Measurements from ENCODE around the gene ATP8A1. TPM values are rescaled to one million over a fixed set of nuclear protein-coding genes. Genes with fewer than 3 reads are reported as not detected.

ATP8A1 gene
- total RNA-seq, 2 experiments from 2014 or later, result 80.0 to 141 TPM

GRCh38 chr4:42401171-42401570 is 255.7 kb downstream of the ATP8A1 start:
- Histone ChIP-seq H3K36me3 (ENCODE audit: insufficient read depth, low read length) (peaks cover 5% of the 10 kb centered on the region; the same call in 1 of the 2 replicates), H3K27ac (ENCODE audit: low read depth, low read length, poor library complexity, severe bottlenecking) (no peak overlapping the region), H3K79me2 (ENCODE audit: insufficient read depth, low read depth, low read length) (no peaks in the 10 kb centered on the region), H4K20me1 (ENCODE audit: insufficient read depth, low read length) (no peaks in the 10 kb centered on the region), H3K4me1 (ENCODE audit: insufficient read depth, low read length, poor library complexity, severe bottlenecking) (no peaks in the 10 kb centered on the region), H2AFZ (ENCODE audit: low read length) (no peak overlapping the region), H3K9me2 (ENCODE audit: insufficient read depth, low read length) (no peaks in the 10 kb centered on the region), H3K4me3 (ENCODE audit: low read depth, low read length, poor library complexity, severe bottlenecking) (no peak overlapping the region), H3K9me3 (ENCODE audit: low read length) (no peaks in the 10 kb centered on the region), H3K4me2 (ENCODE audit: low read length) (no peak overlapping the region)
- POLR2A ChIA-PET, result interaction anchor here (1.2 kb wide), 1 partner anchor 15 kb away, joined by 3 read pairs; no protein-coding TSS in a partner anchor
- no peak for DNase-seq (ENCODE audit: low spot score)
- intact Hi-C loops (cut with micrococcal nuclease; ENCODE audit: unreplicated experiment), result no loop called here
- no peak for TF ChIP-seq EZH2phosphoT487 (IDR thresholded peaks at IDR 0.05; ENCODE audit: borderline replicate concordance, low read depth, low read length)
- TF ChIP-seq CTCF (conservative IDR thresholded peaks at IDR 0.05; ENCODE audit: low read length), result peak; percentile 51; the same call in 1 of the 2 replicates
- CTCF ChIA-PET (ENCODE audit: unreplicated experiment), result no interaction called here
- no TSS peak for BruUV-seq (replicated peaks)

GRCh38 chr4:42399393-42399792 is 257.5 kb downstream of the ATP8A1 start:
- H2AFZ ChIP-seq (ENCODE audit: low read length), result no peak overlapping the region
- ChIA-PET POLR2A (interaction anchor here (0.6 kb wide), 2 partner anchors 29 to 421 kb away, joined by 3 to 4 read pairs; no protein-coding TSS in a partner anchor), CTCF (ENCODE audit: unreplicated experiment) (no interaction called here)
- H3K79me2 ChIP-seq (ENCODE audit: insufficient read depth, low read depth, low read length), result no peaks in the 10 kb centered on the region
- TF ChIP-seq CTCF (conservative IDR thresholded peaks at IDR 0.05; ENCODE audit: low read length) (no peak), EZH2phosphoT487 (IDR thresholded peaks at IDR 0.05; ENCODE audit: borderline replicate concordance, low read depth, low read length) (no peak)
- H3K9me2 ChIP-seq (ENCODE audit: insufficient read depth, low read length), result no peaks in the 10 kb centered on the region
- H3K9me3 ChIP-seq (ENCODE audit: low read length), result no peaks in the 10 kb centered on the region
- H4K20me1 ChIP-seq (ENCODE audit: insufficient read depth, low read length), result no peaks in the 10 kb centered on the region
- no peak for DNase-seq (ENCODE audit: low spot score)
- no peak overlapping the region for H3K4me3 ChIP-seq (ENCODE audit: low read depth, low read length, poor library complexity, severe bottlenecking)
- no peak overlapping the region for H3K4me2 ChIP-seq (ENCODE audit: low read length)
- no TSS peak for BruUV-seq (replicated peaks)
- intact Hi-C loops (cut with micrococcal nuclease; ENCODE audit: unreplicated experiment), result loop anchor here (5.0 kb wide), 1 partner anchor 117 kb away; no protein-coding TSS in a partner anchor
- no peaks in the 10 kb centered on the region for H3K36me3 ChIP-seq (ENCODE audit: insufficient read depth, low read length)
- H3K27ac ChIP-seq (ENCODE audit: low read depth, low read length, poor library complexity, severe bottlenecking), result no peak overlapping the region
- H3K4me1 ChIP-seq (ENCODE audit: insufficient read depth, low read length, poor library complexity, severe bottlenecking), result no peaks in the 10 kb centered on the region

GRCh38 chr4:42398871-42399331 is 258.0 kb downstream of the ATP8A1 start:
- peak overlapping the region; percentile 53; the same call in 1 of the 2 replicates for H3K4me2 ChIP-seq (ENCODE audit: low read length)
- no peaks in the 10 kb centered on the region for H3K9me2 ChIP-seq (ENCODE audit: insufficient read depth, low read length)
- DNase-seq (ENCODE audit: low spot score), result no peak
- no peaks in the 10 kb centered on the region for H4K20me1 ChIP-seq (ENCODE audit: insufficient read depth, low read length)
- no peaks in the 10 kb centered on the region for H3K36me3 ChIP-seq (ENCODE audit: insufficient read depth, low read length)
- intact Hi-C loops (cut with micrococcal nuclease; ENCODE audit: unreplicated experiment), result loop anchor here (5.0 kb wide), 1 partner anchor 117 kb away; no protein-coding TSS in a partner anchor
- ChIA-PET POLR2A (no interaction called here), CTCF (ENCODE audit: unreplicated experiment) (no interaction called here)
- no peaks in the 10 kb centered on the region for H3K9me3 ChIP-seq (ENCODE audit: low read length)
- no peak overlapping the region for H2AFZ ChIP-seq (ENCODE audit: low read length)
- H3K79me2 ChIP-seq (ENCODE audit: insufficient read depth, low read depth, low read length), result no peaks in the 10 kb centered on the region
- H3K4me3 ChIP-seq (ENCODE audit: low read depth, low read length, poor library complexity, severe bottlenecking), result no peak overlapping the region
- no peak for TF ChIP-seq CTCF (conservative IDR thresholded peaks at IDR 0.05; ENCODE audit: low read length)
- TF ChIP-seq EZH2phosphoT487 (IDR thresholded peaks at IDR 0.05; ENCODE audit: borderline replicate concordance, low read depth, low read length), result peak; percentile 91; the same call in 1 of the 2 replicates
- no peak overlapping the region for H3K27ac ChIP-seq (ENCODE audit: low read depth, low read length, poor library complexity, severe bottlenecking)
- no peaks in the 10 kb centered on the region for H3K4me1 ChIP-seq (ENCODE audit: insufficient read depth, low read length, poor library complexity, severe bottlenecking)
- no TSS peak for BruUV-seq (replicated peaks)
